NOMO-1 treated with dmso at 0.1 percent for 144 hours (cell line): ENCODE measurements around the gene APOA4.

Experiments
- DNase-seq: peaks from one replicate; lab custom pipeline; 2025; ENCODE audit not compliant: unreplicated experiment; lab: John Stamatoyannopoulos, UW

Gene APOA4

GRCh38 chr11:116823031-116823843, at the start of gene APOA4:
APOA4 (minus strand) TSS chr11:116823304; CDS start chr11:116823191, 113 bp downstream.
- no peak for DNase-seq

- no peak for DNase-seq
Observed at GRCh38 chr11:116871248-116871647, 48.1 kb upstream of the APOA4 start.

GRCh38 chr11:116870054-116870453, 47.0 kb upstream of the APOA4 start:
- DNase-seq: no peak

- DNase-seq: no peak
Observed at GRCh38 chr11:116869610-116870009, 46.5 kb upstream of the APOA4 start.

GRCh38 chr11:116868066-116868465, 45.0 kb upstream of the APOA4 start:
- no peak for DNase-seq

GRCh38 chr11:116867619-116868018, 44.5 kb upstream of the APOA4 start:
- DNase-seq: no peak

- DNase-seq: no peak
Observed at GRCh38 chr11:116866804-116867455, 43.8 kb upstream of the APOA4 start.

- no peak for DNase-seq
Observed at GRCh38 chr11:116865696-116866095, 42.6 kb upstream of the APOA4 start.

- no peak for DNase-seq
Observed at GRCh38 chr11:116864531-116864930, 41.4 kb upstream of the APOA4 start.

- no peak for DNase-seq
Observed at GRCh38 chr11:116862951-116863350, 39.8 kb upstream of the APOA4 start.

GRCh38 chr11:116862185-116862584, 39.1 kb upstream of the APOA4 start:
- DNase-seq: no peak

GRCh38 chr11:116861539-116861938, 38.4 kb upstream of the APOA4 start:
- no peak for DNase-seq

- no peak for DNase-seq
Observed at GRCh38 chr11:116860303-116860702, 37.2 kb upstream of the APOA4 start.

- DNase-seq: no peak
Observed at GRCh38 chr11:116859175-116859574, 36.1 kb upstream of the APOA4 start.

GRCh38 chr11:116857936-116858335, 34.8 kb upstream of the APOA4 start:
- DNase-seq: no peak

- DNase-seq: no peak
Observed at GRCh38 chr11:116857316-116857715, 34.2 kb upstream of the APOA4 start.

- DNase-seq: no peak
Observed at GRCh38 chr11:116856423-116856822, 33.3 kb upstream of the APOA4 start.

- no peak for DNase-seq
Observed at GRCh38 chr11:116855413-116855812, 32.3 kb upstream of the APOA4 start.

- peak; percentile 79 for DNase-seq
Observed at GRCh38 chr11:116853461-116854073, 30.5 kb upstream of the APOA4 start.

GRCh38 chr11:116852261-116853031, 29.3 kb upstream of the APOA4 start:
- no peak for DNase-seq

GRCh38 chr11:116851626-116852025, 28.5 kb upstream of the APOA4 start:
- DNase-seq: peak; percentile 58
